Measurements from ENCODE around the gene DPM2.

DPM2 gene

DNA sequence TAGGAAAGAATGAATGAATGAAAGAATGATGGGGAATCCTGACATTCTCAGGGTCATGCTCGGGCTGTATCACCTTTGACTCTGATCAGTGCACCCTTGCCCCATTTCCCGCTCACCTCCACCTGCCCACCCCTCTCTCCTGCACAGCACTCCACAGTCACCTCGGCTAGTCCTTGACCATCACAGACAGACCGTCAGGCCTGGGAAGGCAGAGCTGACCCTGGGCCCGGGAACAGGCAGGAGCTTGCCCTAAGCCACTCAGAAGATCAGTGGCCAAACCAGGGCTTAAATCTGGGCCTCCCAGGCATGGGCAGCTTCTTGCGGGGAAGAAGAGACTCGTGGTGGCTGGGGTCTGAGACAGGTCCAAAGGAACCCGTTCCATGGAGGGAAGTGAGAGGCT lies 41.8 kb downstream of the DPM2 start:
- DNase-seq: no peak

DNA sequence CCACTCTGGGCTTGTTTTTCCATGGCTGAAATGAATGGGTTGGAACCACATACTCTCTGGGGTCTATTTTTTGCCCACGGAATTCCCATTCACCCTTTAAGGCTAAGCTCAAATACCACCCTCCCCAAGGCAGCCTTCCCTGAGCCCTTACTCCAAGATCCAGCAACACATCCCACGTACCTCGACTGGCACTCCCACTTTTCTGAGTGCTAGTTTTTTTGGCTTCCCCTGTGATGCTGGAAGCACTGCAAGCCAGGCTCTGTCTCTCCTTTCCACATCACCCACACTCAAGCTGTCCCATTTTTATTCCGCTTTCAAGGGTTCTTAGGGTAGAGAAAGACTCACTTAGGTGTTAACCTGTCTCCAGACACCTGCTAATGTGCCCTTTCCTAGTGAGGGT lies 44.3 kb downstream of the DPM2 start:
- no peak for DNase-seq

DNA sequence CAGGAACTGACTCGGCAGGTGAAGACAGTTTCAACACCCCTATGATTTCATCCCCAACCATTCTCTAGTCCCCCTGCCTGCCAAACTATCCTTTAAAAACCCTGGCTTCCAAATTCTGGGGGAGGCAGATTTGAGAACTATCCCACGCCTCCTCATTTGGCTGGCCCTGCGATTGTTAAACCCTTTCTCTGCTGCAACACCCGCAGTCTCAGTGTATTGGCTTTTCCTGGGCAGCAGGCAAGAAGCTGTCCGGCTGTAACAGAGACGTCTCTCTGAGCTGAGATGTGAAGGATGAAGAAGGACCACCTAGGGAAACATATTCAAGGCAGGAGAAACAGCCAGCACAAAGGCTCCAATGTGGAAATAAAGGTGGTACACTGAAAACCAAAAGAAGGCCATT lies 44.8 kb downstream of the DPM2 start:
- DNase-seq: no peak

DNA sequence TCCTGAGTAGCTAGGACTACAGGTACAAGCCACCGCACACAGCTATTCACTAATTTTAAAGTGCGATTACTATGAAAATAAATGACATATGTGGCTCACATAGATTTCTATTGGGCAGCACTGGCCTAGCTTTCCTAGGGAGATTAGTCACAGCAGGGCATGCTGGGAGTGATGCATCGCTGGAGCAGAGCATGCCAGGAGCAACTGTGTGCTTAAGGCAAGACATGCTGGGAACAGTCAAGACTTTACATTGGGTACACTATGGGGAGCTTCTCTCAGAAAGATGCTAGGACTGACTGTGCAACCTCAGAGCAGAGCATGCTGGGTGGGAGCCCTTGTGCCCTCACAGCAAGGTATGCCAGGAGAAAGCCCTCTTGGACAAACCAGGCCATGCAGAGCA lies 47.6 kb downstream of the DPM2 start:
- no peak for DNase-seq

DNA sequence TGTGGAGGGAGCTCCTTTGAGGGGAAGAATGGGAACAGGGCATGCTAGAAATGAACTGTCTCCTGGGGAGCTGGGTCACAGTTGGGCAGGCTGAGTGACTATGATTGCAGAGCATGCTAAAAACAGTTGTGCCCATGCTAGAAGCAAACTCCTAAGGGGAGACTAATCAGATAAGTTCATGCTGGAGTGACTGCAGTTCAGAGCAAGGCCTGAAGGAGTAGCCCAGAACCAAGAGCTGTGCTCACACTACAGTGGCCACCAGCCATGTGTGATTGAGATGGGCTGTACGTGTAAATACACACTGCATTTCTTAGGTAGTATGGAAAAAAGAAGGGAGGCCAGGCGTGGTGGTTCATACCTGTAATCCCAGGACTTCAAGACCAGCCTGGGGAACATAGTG lies 49.9 kb downstream of the DPM2 start:
- DNase-seq: no peak

DNA sequence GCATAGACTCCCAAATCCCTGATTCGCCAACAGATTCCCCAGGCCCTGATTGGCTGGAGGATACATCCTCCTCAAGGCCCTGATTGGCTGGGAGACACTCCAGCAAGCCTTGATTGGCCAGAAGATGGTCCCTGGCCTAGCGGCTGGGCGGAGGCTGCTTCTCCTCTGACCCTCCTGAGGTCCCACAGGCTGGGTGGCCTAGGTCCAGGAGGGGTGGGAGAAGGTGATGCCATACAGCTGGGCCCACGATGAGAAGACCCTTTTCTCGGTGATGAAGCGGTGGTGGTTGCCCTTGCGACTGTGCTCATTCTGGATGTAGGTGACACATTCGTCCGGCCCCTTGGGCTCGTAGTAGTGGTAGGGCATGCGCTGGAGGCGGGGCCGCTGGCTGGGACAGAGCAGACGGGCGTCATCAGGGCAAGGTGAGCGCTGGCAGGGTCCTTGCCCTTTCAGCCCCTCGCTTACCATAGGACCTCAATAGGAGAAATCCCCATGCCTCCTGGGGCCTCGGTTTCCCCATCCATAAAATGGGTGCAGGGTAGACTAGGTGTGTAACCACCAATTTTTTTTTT lies 51.2 kb downstream of the DPM2 start:
- DNase-seq: no peak

DNA sequence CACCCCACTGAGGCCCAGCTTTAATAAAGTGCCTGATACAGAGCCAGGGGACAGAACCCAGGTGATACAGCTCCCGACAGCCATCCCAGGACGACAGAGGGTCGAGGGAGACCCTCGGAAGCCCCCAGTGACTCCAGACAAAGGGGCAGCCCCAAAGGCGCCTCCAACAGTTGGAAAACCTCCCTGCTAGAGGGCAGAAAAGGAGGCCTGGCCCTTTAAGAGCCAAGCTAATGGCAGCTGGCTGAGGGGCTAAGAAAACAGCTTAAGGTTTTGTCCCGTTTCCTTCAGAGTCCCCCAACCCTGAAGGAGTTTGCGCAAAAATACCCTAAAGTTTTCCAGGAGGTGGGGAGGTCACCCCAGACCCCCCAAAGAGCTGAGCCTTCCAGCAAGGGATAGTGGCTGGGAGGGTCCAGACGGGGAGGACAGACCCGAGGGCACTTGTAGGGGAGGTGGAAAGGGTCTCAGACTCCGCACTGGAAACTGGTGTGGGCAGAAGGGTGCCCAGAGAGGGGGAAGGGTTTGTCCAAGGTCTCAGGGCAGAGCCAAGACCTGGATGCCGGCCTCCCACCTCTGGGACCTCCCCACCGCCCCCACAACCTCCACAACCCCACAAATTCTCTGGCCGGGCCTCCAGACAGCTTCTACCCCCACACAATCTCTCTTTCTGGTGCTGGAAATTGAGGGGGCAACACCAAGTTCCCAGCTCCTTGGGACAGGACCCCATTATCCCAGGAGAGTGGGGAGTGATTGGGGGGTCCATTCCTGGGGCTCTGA lies 52.0 kb downstream of the DPM2 start:
- no peak for DNase-seq

Measured in NCI-H1436 (cell line).